GM21723 (cell line): Measurements from ENCODE around the gene PSRC1.

Experiments
- ATAC-seq: cut with Tn5 transposase; IDR thresholded peaks from one replicate; pipeline ENCODE4 v1.9.1; 2021; ENCODE audit warnings: mild to moderate bottlenecking, moderate library complexity; ENCODE audit not compliant: unreplicated experiment

Gene PSRC1

GRCh38 chr1:109273570-109274288 is 9.2 kb downstream of the PSRC1 start:
- ATAC-seq: no peak

- no peak for ATAC-seq
Measured at GRCh38 chr1:109272831-109273547, 10.0 kb downstream of the PSRC1 start.

- no peak for ATAC-seq
Measured at GRCh38 chr1:109272021-109272799, 10.7 kb downstream of the PSRC1 start.

GRCh38 chr1:109271458-109271857 is 11.5 kb downstream of the PSRC1 start:
- no peak for ATAC-seq

GRCh38 chr1:109270623-109271317 is 12.2 kb downstream of the PSRC1 start:
- no peak for ATAC-seq

- no peak for ATAC-seq
Measured at GRCh38 chr1:109269981-109270622, 12.8 kb downstream of the PSRC1 start.

GRCh38 chr1:109269212-109269980 is 13.5 kb downstream of the PSRC1 start:
- no peak for ATAC-seq

GRCh38 chr1:109268431-109269211 is 14.3 kb downstream of the PSRC1 start:
- no peak for ATAC-seq

GRCh38 chr1:109267743-109268300 is 15.1 kb downstream of the PSRC1 start:
- no peak for ATAC-seq

GRCh38 chr1:109266965-109267364 is 16.0 kb downstream of the PSRC1 start:
- no peak for ATAC-seq

GRCh38 chr1:109265741-109266330 is 17.1 kb downstream of the PSRC1 start:
- no peak for ATAC-seq

- ATAC-seq: no peak
Measured at GRCh38 chr1:109265016-109265415, 17.9 kb downstream of the PSRC1 start.

GRCh38 chr1:109264379-109264755 is 18.6 kb downstream of the PSRC1 start:
- ATAC-seq: no peak

GRCh38 chr1:109263597-109264378 is 19.2 kb downstream of the PSRC1 start:
- ATAC-seq: peak; percentile 65

- no peak for ATAC-seq
Measured at GRCh38 chr1:109263234-109263596, 19.7 kb downstream of the PSRC1 start.

GRCh38 chr1:109262231-109263055 is 20.5 kb downstream of the PSRC1 start:
- no peak for ATAC-seq

GRCh38 chr1:109261578-109261977 is 21.4 kb downstream of the PSRC1 start:
- ATAC-seq: no peak
